H54 (cell line): ENCODE data around the gene CKS1B.
A peak's percentile ranks its signal among the peaks of the same experiment; 100 is the strongest.

Experiments used
- DNase-seq: peaks from one replicate; pipeline ENCODE4 v3.0.0; 2011; ENCODE audit warnings: low spot score, mixed read lengths; ENCODE audit not compliant: insufficient read length
- FAIRE-seq: peaks from 3 replicates; lab custom pipeline; 2011; peaks lifted over from hg19 to GRCh38; lab: Jason Lieb, UNC
- POLR2A ChIP-seq: IDR thresholded peaks from 2 replicates; pipeline ENCODE4 v1.6.1; 2011; ENCODE audit warnings: low read depth, mild to moderate bottlenecking, low read length

CKS1B gene

GRCh38 chr1:155004352-155005075, 30.0 kb downstream of the CKS1B start:
- DNase-seq (no peak), FAIRE-seq (no peak)
- no peak for TF ChIP-seq POLR2A

GRCh38 chr1:155005076-155006011, 30.9 kb downstream of the CKS1B start:
- TF ChIP-seq POLR2A: no peak
- FAIRE-seq (peak; percentile 69), DNase-seq (peak; percentile 76)

GRCh38 chr1:155006601-155007101, 32.2 kb downstream of the CKS1B start:
- TF ChIP-seq POLR2A: no peak
- FAIRE-seq (no peak), DNase-seq (no peak)

GRCh38 chr1:155007251-155007828, 32.9 kb downstream of the CKS1B start:
- TF ChIP-seq POLR2A: no peak
- no peak for FAIRE-seq
- no peak for DNase-seq

- DNase-seq (no peak), FAIRE-seq (no peak)
- no peak for TF ChIP-seq POLR2A
Measured at GRCh38 chr1:155008015-155008941, 33.8 kb downstream of the CKS1B start.

GRCh38 chr1:155009221-155009711, 34.8 kb downstream of the CKS1B start:
- no peak for TF ChIP-seq POLR2A
- no peak for DNase-seq
- no peak for FAIRE-seq

GRCh38 chr1:155009742-155010141, 35.3 kb downstream of the CKS1B start:
- no peak for TF ChIP-seq POLR2A
- no peak for FAIRE-seq

GRCh38 chr1:155010211-155010918, 35.9 kb downstream of the CKS1B start:
- FAIRE-seq (no peak), DNase-seq (no peak)
- no peak for TF ChIP-seq POLR2A

More at GRCh38 chr1:155009742-155010141, 35.3 kb downstream of the CKS1B start:
- DNase-seq: no peak

- TF ChIP-seq POLR2A: no peak
- FAIRE-seq (no peak), DNase-seq (no peak)
Measured at GRCh38 chr1:155011004-155011416, 36.5 kb downstream of the CKS1B start.

GRCh38 chr1:155011437-155012025, 37.0 kb downstream of the CKS1B start:
- no peak for TF ChIP-seq POLR2A
- DNase-seq (no peak), FAIRE-seq (no peak)

- peak; percentile 79 for FAIRE-seq
Measured at GRCh38 chr1:155012026-155012546, 37.6 kb downstream of the CKS1B start.

More at GRCh38 chr1:155012026-155012546, 37.6 kb downstream of the CKS1B start:
- no peak for TF ChIP-seq POLR2A
- DNase-seq: peak; percentile 83
